ENCODE measurements around the gene SORT1. TPM values are rescaled to one million over a fixed set of nuclear protein-coding genes. Genes with fewer than 3 reads are reported as not detected.

Gene SORT1
- total and polyA plus RNA-seq, 2 of the 13 experiments (the other 11 are each of a cell fraction or from before 2014, with no cell fraction given), result 32.4 to 93.0 TPM

GRCh38 chr1:109263597-109264378 is 133.9 kb downstream of the SORT1 start (continued):
- TF ChIP-seq REL (CRISPR knock-in tag; conservative IDR thresholded peaks at IDR 0.05), result peak; percentile 80; the same call in 1 of the 2 replicates
- peak; percentile 54; the same call in 1 of the 2 replicates for TF ChIP-seq GFI1 (CRISPR knock-in tag; IDR thresholded peaks at IDR 0.05; ENCODE audit: borderline replicate concordance)
- TF ChIP-seq LCORL (IDR thresholded peaks at IDR 0.05), result no peak
- TF ChIP-seq LCORL (CRISPR knock-in tag; IDR thresholded peaks at IDR 0.05), result peak; percentile 96
- peak; percentile 65 for TF ChIP-seq PHF8 (CRISPR knock-in tag; IDR thresholded peaks at IDR 0.05)
- 0 out of 2 replicates have a peak, but pooled peaks have one; percentile 53 for TF ChIP-seq MYPOP (CRISPR knock-in tag; IDR thresholded peaks at IDR 0.05)
- 0 out of 2 replicates have a peak, but pooled peaks have one; percentile 20 for TF ChIP-seq THAP9 (CRISPR knock-in tag; IDR thresholded peaks at IDR 0.05; ENCODE audit: borderline replicate concordance)
- no peak for TF ChIP-seq ZBTB37 (CRISPR knock-in tag; IDR thresholded peaks at IDR 0.05)
- TF ChIP-seq PCBP1 (IDR thresholded peaks at IDR 0.05; ENCODE audit: borderline replicate concordance, low read depth, low read length), result 0 out of 2 replicates have a peak, but pooled peaks have one; percentile 56
- TF ChIP-seq KDM2A (CRISPR knock-in tag; IDR thresholded peaks at IDR 0.05; ENCODE audit: borderline replicate concordance, low read depth), result peak; percentile 93
- peak; percentile 36; the same call in 1 of the 2 replicates for TF ChIP-seq PPARG (CRISPR knock-in tag; conservative IDR thresholded peaks at IDR 0.05)
- peak; percentile 33; the same call in 1 of the 2 replicates for TF ChIP-seq FOXJ3 (CRISPR knock-in tag; IDR thresholded peaks at IDR 0.05; ENCODE audit: borderline replicate concordance)
- TF ChIP-seq ZNF564 (CRISPR knock-in tag; IDR thresholded peaks at IDR 0.05), result no peak
- no peak for TF ChIP-seq SMARCE1 (IDR thresholded peaks at IDR 0.05; ENCODE audit: borderline replicate concordance)
- TF ChIP-seq CENPX (CRISPR knock-in tag; IDR thresholded peaks at IDR 0.05), result no peak
- peak; percentile 69 for TF ChIP-seq FOXA3 (CRISPR knock-in tag; IDR thresholded peaks at IDR 0.05)
- peak; percentile 93; the same call in 1 of the 2 replicates for TF ChIP-seq CBX5 (CRISPR knock-in tag; IDR thresholded peaks at IDR 0.05; ENCODE audit: borderline replicate concordance)
- TF ChIP-seq RCOR2 (CRISPR knock-in tag; IDR thresholded peaks at IDR 0.05), result no peak; the same call in 1 of the 2 replicates
- no peak for TF ChIP-seq ZNF841 (CRISPR knock-in tag; IDR thresholded peaks at IDR 0.05; ENCODE audit: borderline replicate concordance)
- peak; percentile 41; the same call in 1 of the 2 replicates for TF ChIP-seq RARA (CRISPR knock-in tag; IDR thresholded peaks at IDR 0.05)
- no peak for TF ChIP-seq ZNF317 (CRISPR knock-in tag; IDR thresholded peaks at IDR 0.05)
- no peak for TF ChIP-seq POLR2AphosphoS2 (IDR thresholded peaks at IDR 0.05; ENCODE audit: low read depth, low read length)
- no peak for TF ChIP-seq ZNF570 (CRISPR knock-in tag; IDR thresholded peaks at IDR 0.05; ENCODE audit: borderline replicate concordance)
- TF ChIP-seq ZNF552 (CRISPR knock-in tag; IDR thresholded peaks at IDR 0.05; ENCODE audit: borderline replicate concordance), result no peak
